Activated CD8-positive, alpha-beta memory T cell treated with anti-CD3 and anti-CD28 coated beads for 36 hours (primary cell): Measurements from ENCODE around the gene GJB3. TPM values are rescaled to one million over a fixed set of nuclear protein-coding genes. Genes with fewer than 3 reads are reported as not detected.
"Not testable (repeated sequence)": the region's sequence is repeated elsewhere in the genome, so short reads cannot be mapped to it uniquely, and the experiment has no call there.

ENCODE experiments used
- CTCF ChIA-PET: fragments of 350-600 bp; sonication (Branson Sonifier 250); formaldehyde crosslinking; loops from one replicate; lab custom pipeline; 2021; ENCODE audit warnings: antibody characterized with exemption; lab: Charles Lee
- POLR2A ChIA-PET: fragments of 350-600 bp; sonication (Branson Sonifier 250); formaldehyde crosslinking; loops from one replicate; lab custom pipeline; 2021; ENCODE audit warnings: antibody characterized with exemption; lab: Charles Lee
- total RNA-seq, 2 experiments: library from RNA; stranded (reverse); gene quantifications; one replicate each; pipeline ENCODE4 v1.2.3, GENCODE V29; 2021

The GJB3 gene
- total RNA-seq, 2 experiments from 2014 or later, result not detected

DNA sequence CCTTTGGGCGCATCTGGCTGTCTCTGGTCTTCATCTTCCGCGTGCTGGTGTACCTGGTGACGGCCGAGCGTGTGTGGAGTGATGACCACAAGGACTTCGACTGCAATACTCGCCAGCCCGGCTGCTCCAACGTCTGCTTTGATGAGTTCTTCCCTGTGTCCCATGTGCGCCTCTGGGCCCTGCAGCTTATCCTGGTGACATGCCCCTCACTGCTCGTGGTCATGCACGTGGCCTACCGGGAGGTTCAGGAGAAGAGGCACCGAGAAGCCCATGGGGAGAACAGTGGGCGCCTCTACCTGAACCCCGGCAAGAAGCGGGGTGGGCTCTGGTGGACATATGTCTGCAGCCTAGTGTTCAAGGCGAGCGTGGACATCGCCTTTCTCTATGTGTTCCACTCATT lies 23.6 kb upstream of the GJB3 start:
- CTCF ChIA-PET, result no interaction called here
- POLR2A ChIA-PET, result no interaction called here

DNA sequence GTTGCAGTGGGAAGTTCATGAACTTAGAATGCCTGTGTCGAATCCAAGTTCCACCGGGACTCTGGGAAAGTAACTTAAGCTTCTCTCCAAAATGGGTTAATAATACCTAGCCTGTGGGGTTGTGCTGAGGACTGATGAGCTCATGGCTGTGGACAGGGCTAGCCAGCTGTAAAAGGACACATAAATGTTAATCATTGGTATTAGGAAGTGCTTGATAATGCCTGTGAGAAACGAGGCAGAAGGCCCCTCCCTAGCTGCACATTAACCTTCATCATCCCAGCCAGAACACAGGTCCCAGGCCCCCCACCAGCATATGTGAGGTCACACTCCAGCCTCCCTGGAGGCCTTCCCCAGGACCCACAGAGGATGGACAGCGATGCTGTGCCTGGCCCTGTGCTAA lies 22.3 kb upstream of the GJB3 start:
- POLR2A ChIA-PET, result no interaction called here
- CTCF ChIA-PET, result no interaction called here

GRCh38 chr1:34759503-34760357 lies 21.3 kb upstream of the GJB3 start, which contains the start of gene GJB4:
Gene GJB4 (plus strand): TSS chr1:34759740. CDS start chr1:34761255, 1,515 bp downstream.
- CTCF ChIA-PET, result no interaction called here
- POLR2A ChIA-PET, result no interaction called here

GRCh38 chr1:34761176-34761761 lies 19.7 kb upstream of the GJB3 start:
- POLR2A ChIA-PET, result no interaction called here
- CTCF ChIA-PET, result no interaction called here

DNA sequence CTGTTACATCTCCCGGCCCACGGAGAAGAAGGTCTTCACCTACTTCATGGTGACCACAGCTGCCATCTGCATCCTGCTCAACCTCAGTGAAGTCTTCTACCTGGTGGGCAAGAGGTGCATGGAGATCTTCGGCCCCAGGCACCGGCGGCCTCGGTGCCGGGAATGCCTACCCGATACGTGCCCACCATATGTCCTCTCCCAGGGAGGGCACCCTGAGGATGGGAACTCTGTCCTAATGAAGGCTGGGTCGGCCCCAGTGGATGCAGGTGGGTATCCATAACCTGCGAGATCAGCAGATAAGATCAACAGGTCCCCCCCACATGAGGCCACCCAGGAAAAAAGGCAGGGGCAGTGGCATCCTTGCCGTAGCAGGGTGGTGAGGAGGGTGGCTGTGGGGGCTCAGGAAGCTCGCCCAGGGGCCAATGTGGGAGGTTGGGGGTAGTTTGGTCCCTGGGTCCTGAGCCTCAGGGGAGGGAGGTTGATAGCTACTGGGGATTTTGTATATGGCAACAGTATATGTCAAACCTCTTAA lies 19.2 kb upstream of the GJB3 start:
- ChIA-PET CTCF (no interaction called here), POLR2A (no interaction called here)

GRCh38 chr1:34762474-34763141 lies 18.4 kb upstream of the GJB3 start:
- POLR2A ChIA-PET, result no interaction called here
- CTCF ChIA-PET, result no interaction called here

DNA sequence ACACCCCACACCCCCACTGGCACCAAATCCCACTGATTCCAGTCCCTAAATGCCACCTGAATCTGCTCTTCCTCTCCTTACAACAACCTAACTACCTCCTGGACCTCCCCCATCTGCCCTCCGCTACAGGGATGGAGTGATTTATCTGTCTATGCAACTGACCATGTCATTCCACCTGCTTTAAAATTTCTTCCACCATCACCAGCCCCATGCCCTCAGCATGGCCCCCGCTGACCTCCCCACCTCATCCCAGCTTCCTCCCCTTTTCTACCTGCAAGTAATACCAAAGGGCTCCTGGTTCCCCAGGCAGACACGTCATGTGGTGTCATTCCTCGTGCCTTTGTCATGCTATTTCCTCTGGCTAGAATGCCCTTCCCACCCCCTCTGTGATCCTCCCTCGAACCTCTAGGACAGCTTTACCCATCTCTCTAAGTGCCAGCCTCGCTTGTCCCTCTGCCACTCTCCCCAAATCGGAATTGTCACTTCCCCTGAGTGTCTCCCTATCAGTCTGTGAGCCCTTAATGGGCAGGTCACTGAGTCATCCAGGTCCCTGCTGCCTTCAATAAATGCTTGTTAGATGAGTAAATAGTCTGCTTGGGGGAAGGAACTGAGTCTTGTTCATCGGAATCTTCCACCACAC lies 17.8 kb upstream of the GJB3 start:
- ChIA-PET POLR2A (no interaction called here), CTCF (no interaction called here)

DNA sequence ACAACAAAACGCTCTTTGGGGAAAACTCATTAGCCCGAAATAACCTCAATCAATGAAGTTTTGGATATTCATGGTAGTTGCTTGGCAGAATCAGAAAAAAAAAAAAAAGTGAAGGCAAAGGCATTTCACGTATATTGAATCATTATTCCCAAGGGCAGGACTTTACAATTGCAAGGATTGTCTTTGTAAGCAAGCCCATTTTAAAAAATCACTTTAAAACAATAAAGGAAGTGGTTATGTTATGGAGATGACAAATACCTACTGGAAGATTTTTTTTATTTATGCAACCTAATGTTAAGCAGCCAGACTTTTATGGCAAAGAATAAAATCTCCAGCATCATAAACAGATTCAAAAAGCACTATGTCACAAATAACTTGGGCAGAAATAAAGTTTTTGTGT lies 12.2 kb upstream of the GJB3 start:
- POLR2A ChIA-PET, result no interaction called here
- CTCF ChIA-PET, result no interaction called here

DNA sequence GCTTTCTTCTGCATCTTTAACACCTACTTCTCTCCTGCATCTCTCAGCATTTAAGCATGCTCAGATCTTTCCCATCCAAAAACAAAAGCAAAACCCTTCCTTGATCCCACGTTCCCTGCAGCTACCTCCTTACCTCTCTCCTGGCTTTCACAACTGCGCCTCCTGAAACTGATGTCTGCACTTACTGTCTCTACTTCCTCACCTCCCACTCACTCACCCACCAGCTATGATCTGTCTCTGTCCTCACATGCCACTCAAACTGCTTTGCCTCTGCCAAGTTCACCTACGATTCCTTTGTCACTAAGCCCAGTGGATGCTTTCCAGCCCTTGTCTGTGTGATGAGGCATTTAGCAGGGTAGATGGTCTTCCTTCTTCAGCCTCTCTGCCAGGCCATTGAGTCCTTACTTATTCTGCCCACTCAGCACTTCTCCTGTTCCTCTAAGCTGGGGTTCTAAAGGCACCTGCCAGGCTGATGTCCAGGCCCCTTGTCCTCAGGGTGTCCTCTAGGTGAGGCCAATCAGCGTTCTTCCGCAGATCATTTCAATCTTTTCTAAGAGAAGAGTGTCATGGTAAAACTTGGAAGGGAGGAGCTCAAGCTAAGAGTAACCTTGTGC lies 10.0 kb upstream of the GJB3 start:
- ChIA-PET CTCF (no interaction called here), POLR2A (no interaction called here)

DNA sequence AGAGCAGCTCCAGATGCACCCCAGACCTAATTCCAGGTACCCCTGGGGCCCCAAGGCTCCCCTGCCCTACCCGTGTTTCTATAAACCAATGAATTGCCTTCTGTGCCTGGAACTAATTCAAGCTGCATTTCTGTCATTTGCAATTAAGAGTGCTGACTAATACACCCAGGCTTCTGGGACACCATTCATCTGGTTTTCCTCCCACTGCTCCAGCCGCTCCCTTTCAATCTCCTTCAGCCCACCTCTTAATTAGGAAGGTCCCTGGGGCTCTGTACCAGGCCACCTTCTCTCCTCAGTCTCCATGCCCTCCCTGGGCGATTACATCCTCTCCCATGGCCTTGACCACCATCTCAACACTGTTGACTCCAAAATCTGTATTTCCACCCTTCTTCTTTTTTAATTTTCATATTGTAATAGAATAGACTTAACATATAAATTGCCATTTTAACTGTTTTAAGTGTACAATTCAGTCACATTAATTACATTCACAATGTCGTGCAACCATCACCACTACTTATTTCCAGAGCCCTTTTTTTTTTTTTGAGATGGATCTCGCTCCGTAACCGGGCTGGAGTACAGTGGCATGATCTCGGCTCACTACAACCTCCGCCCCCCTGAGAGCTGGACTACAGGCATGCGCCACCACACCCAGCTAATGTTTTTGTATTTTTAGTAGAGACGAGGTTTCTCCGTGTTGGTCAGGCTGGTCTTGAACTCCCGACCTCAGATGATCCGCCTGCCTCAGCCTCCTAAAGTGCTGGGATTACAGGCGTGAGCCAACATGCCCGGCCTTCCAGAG lies 9.2 kb upstream of the GJB3 start:
- CTCF ChIA-PET, result no interaction called here
- POLR2A ChIA-PET, result no interaction called here

- CTCF ChIA-PET, POLR2A ChIA-PET: not testable (repeated sequence)
Observed at GRCh38 chr1:34773114-34773513, 7.9 kb upstream of the GJB3 start.

GRCh38 chr1:34774957-34775356 lies 6.1 kb upstream of the GJB3 start:
- CTCF ChIA-PET, result no interaction called here
- POLR2A ChIA-PET, result no interaction called here

- ChIA-PET CTCF (interaction anchor here (1.1 to 1.3 kb wide), 2 partner anchors 8 to 75 kb away, joined by 3 read pairs; no protein-coding TSS in a partner anchor), POLR2A (no interaction called here)
Observed at GRCh38 chr1:34776911-34777310, 4.1 kb upstream of the GJB3 start.

- ChIA-PET CTCF (no interaction called here), POLR2A (no interaction called here)
Observed at GRCh38 chr1:34777519-34778321, 3.3 kb upstream of the GJB3 start.

DNA sequence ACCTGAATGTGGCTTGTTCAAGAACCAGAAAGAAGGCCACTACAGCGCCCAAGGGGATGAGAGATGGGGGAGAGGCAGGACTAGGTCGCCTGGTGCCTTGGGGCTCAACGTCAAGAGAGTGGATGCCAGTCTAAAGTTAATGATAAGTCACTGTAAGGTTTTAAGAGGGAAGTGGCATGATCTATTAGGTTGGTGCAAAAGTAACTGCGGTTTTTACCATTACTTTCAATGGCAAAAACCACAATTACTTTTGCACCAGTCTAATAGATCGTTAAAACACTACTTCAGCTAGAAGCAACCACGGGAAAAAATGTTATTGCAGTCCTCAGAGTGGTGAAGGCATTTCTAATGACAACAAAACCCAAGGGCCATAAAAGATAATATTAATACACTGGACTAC lies 2.6 kb upstream of the GJB3 start:
- ChIA-PET CTCF (no interaction called here), POLR2A (no interaction called here)

- CTCF ChIA-PET, result no interaction called here
- POLR2A ChIA-PET, result no interaction called here
Observed at GRCh38 chr1:34779005-34779404, 2.0 kb upstream of the GJB3 start.

DNA sequence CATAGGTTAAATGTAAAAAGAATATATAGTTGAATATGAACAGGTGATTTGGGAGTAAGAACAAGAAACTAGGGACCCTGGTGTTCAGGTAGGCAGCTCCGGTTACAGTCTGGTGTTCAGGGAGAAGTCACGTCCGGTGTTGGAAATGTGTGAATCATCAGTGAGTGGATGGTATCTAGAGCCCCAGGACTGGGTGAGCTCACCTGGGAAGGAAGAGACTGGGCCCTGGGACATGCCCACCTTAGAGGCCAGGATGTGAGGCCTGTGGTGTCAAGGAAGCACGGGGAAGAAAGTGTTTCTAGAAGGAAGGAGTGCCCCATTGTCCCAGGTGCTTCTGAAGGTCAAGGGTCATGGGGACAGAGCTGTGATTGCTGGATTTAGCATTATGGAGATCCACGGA lies 1.5 kb upstream of the GJB3 start:
- CTCF ChIA-PET, result no interaction called here
- POLR2A ChIA-PET, result no interaction called here

- ChIA-PET CTCF (no interaction called here), POLR2A (no interaction called here)
Observed at GRCh38 chr1:34779962-34780361, 1.1 kb upstream of the GJB3 start.
